NCI-H146 treated with DMSO at 0.1 percent for 48 hours (cell line): ENCODE data around the gene STAMBP.

ENCODE experiments used
- DNase-seq: peaks from one replicate; lab custom pipeline; 2025; ENCODE audit not compliant: unreplicated experiment; lab: John Stamatoyannopoulos, UW

Gene STAMBP

DNA sequence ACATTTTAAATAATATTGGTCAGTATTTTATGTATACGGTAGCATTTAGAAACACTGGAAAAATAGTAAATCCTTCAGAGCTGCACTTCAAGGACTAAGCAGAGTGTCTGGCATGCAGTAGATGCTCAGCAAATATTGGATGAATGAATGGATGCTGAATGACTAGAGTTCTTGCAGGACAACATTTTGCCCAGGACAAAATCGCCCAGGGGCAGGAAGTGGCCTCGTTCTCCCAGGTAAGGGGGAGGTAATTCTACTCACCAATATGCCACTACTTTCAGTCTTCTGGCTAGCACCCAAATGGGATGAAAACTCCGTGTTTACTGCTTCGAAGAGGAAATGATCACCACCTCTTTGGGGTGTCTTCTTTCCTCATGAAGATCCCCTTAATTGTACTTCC, 93.9 kb downstream of the STAMBP start:
- no peak for DNase-seq
